Uterus (tissue), 2 donors: Measurements from ENCODE around the gene ITGB5.

Source experiments
- CTCF ChIP-seq, 4 experiments: fragments of 200-600 bp in 2 of 4; fragments of 450-650 bp in 2 of 4; sonication (generic) in 2 of 4; IDR thresholded peaks; one replicate each; pipeline ENCODE4 v1.5.1; 2016 to 2019; ENCODE audit warnings: antibody characterized with exemption in 4 of 4, mild to moderate bottlenecking in 2 of 4, moderate library complexity in 1 of 4
- POLR2A ChIP-seq, 2 donors: fragments of 450-650 bp; IDR thresholded peaks; one replicate each; pipeline ENCODE4 v1.6.1; 2016; ENCODE audit warnings: antibody characterized with exemption in 2 of 2, mild to moderate bottlenecking in 1 of 2, moderate library complexity in 1 of 2

- no peak for TF ChIP-seq CTCF (IDR thresholded peaks at IDR 0.05)
- no peak for TF ChIP-seq POLR2A (IDR thresholded peaks at IDR 0.05)
These were observed 10.7 kb downstream of the ITGB5 start for GRCh38 chr3:124876401-124876878.
